Measurements from ENCODE around the gene SEPTIN5. TPM values are rescaled to one million over a fixed set of nuclear protein-coding genes. Genes with fewer than 3 reads are reported as not detected.

SEPTIN5 gene
- total and polyA plus RNA-seq, 9 of the 15 experiments (the other 6 are each of a cell fraction or from before 2014, with no cell fraction given), result 0.03 to 195 (median 119) TPM

GRCh38 chr22:19665784-19666672 lies 48.3 kb upstream of the SEPTIN5 start:
- in situ Hi-C loops (cut with MboI), result no loop called here
- H3K79me2 ChIP-seq (ENCODE audit: control insufficient read depth, insufficient read depth, low read length), result no peaks in the 10 kb centered on the region
- POLR2A ChIA-PET, result interaction anchor here (0.6 to 7.8 kb wide), 6 partner anchors 11 to 487 kb away, joined by 3 to 80 read pairs (median 3); partner anchors contain the start of gene SLC25A1
- H3K4me3 ChIP-seq, result no peak overlapping the region
- 6% methylated on average over 26 of the region's 26 CpGs for WGBS (ENCODE audit: insufficient coverage, low coverage, missing lambda C conversion rate)
- no peak overlapping the region for H3K4me2 ChIP-seq (ENCODE audit: insufficient read depth, low read length)
- no peak overlapping the region for H2AFZ ChIP-seq (ENCODE audit: low read depth, low read length)
- no peaks in the 10 kb centered on the region for H3K9me1 ChIP-seq (ENCODE audit: control insufficient read depth, insufficient read depth, low read length)
- H4K20me1 ChIP-seq (replicated peaks; ENCODE audit: control insufficient read depth, insufficient read depth, low read length), result no peaks in the 10 kb centered on the region
- intact Hi-C loops (cut with micrococcal nuclease), result loop anchor here (10.0 kb wide), 2 partner anchors 49 to 61 kb away; partner anchors contain the start of gene SEPTIN5
- ATAC-seq (no peak), FAIRE-seq (no peak), DNase-seq (ENCODE audit: extremely low read depth in 1 of 4, low spot score in 3 of 4) (peak in 3 of 4 experiments; percentile 36 to 44 (median 40))
- no peak overlapping the region for H3K27ac ChIP-seq (ENCODE audit: extremely low read depth, low read depth, low read length)
- peak overlapping the region in 1 of 2 experiments; percentile 19; a peak in 1 of 4 replicates for H3K9ac ChIP-seq (ENCODE audit: insufficient read depth in 1 of 2, low read depth in 2 of 2, low read length in 2 of 2)
- peaks cover 80 to 82% of the 10 kb centered on the region in 2 experiments for H3K27me3 ChIP-seq (ENCODE audit: control insufficient read depth in 2 of 2, insufficient read depth in 2 of 2, low read length in 2 of 2)
- H3K36me3 ChIP-seq (ENCODE audit: control insufficient read depth, insufficient read depth, low read length), result no peaks in the 10 kb centered on the region
- CTCF ChIA-PET (ENCODE audit: low intra/inter-chr PET ratio), result no interaction called here
- H3K9me3 ChIP-seq (replicated peaks; ENCODE audit: control insufficient read depth, insufficient read depth, low read depth, low read length), result no peaks in the 10 kb centered on the region
- no TSS peak for BruUV-seq (replicated peaks)
- H3K4me1 ChIP-seq (replicated peaks in 1 of 2; ENCODE audit: control insufficient read depth in 2 of 2, insufficient read depth in 2 of 2, low read length in 2 of 2), result peaks cover 15 to 23% of the 10 kb centered on the region in 2 experiments
- TF ChIP-seq ZBTB1 (CRISPR knock-in tag; IDR thresholded peaks at IDR 0.05; ENCODE audit: borderline replicate concordance, low read depth), result peak; percentile 78; the same call in 1 of the 2 replicates
- TF ChIP-seq LCOR (CRISPR knock-in tag; IDR thresholded peaks at IDR 0.05), result peak; percentile 72; the same call in 1 of the 2 replicates
- TF ChIP-seq, protein P1, sequence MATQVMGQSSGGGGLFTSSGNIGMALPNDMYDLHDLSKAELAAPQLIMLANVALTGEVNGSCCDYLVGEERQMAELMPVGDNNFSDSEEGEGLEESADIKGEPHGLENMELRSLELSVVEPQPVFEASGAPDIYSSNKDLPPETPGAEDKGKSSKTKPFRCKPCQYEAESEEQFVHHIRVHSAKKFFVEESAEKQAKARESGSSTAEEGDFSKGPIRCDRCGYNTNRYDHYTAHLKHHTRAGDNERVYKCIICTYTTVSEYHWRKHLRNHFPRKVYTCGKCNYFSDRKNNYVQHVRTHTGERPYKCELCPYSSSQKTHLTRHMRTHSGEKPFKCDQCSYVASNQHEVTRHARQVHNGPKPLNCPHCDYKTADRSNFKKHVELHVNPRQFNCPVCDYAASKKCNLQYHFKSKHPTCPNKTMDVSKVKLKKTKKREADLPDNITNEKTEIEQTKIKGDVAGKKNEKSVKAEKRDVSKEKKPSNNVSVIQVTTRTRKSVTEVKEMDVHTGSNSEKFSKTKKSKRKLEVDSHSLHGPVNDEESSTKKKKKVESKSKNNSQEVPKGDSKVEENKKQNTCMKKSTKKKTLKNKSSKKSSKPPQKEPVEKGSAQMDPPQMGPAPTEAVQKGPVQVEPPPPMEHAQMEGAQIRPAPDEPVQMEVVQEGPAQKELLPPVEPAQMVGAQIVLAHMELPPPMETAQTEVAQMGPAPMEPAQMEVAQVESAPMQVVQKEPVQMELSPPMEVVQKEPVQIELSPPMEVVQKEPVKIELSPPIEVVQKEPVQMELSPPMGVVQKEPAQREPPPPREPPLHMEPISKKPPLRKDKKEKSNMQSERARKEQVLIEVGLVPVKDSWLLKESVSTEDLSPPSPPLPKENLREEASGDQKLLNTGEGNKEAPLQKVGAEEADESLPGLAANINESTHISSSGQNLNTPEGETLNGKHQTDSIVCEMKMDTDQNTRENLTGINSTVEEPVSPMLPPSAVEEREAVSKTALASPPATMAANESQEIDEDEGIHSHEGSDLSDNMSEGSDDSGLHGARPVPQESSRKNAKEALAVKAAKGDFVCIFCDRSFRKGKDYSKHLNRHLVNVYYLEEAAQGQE (IDR thresholded peaks at IDR 0.05; ENCODE audit: borderline replicate concordance), result no peak
- TF ChIP-seq, protein P1 (CRISPR knock-in tag; IDR thresholded peaks at IDR 0.05; ENCODE audit: low read depth), result peak; percentile 28; the same call in 1 of the 2 replicates
- peak in 1 of 2 experiments; percentile 48; a peak in 1 of 3 replicates for TF ChIP-seq CBX3 (IDR thresholded peaks at IDR 0.05; ENCODE audit: borderline replicate concordance in 1 of 2, low read length in 2 of 2)
- 0 out of 2 replicates have a peak, but pooled peaks have one; percentile 10 for TF ChIP-seq ESRRA (IDR thresholded peaks at IDR 0.05; ENCODE audit: borderline replicate concordance, low read depth)
- peak; percentile 82; the same call in 1 of the 2 replicates for TF ChIP-seq ZNF282 (CRISPR knock-in tag; IDR thresholded peaks at IDR 0.05)
- peak; percentile 76; the same call in 1 of the 2 replicates for TF ChIP-seq TFAP4 (CRISPR knock-in tag; IDR thresholded peaks at IDR 0.05; ENCODE audit: borderline replicate concordance)
- no peak for TF ChIP-seq EHMT2 (IDR thresholded peaks at IDR 0.05)
